Measurements from ENCODE around the gene RANBP3.

The RANBP3 gene

GRCh38 chr19:6023936-6024335 is 46.0 kb upstream of the RANBP3 start:
- H3K9me2 ChIP-seq (ENCODE audit: low read depth, low read length) = no peaks in the 10 kb centered on the region
- H3K9me3 ChIP-seq (ENCODE audit: low read length) = no peaks in the 10 kb centered on the region
- H3K27ac ChIP-seq (ENCODE audit: low read depth, low read length, poor library complexity, severe bottlenecking) = no peak overlapping the region
- no peaks in the 10 kb centered on the region for H3K79me2 ChIP-seq (ENCODE audit: insufficient read depth, low read length)
- H3K27me3 ChIP-seq (ENCODE audit: insufficient read depth, low read length) = no peaks in the 10 kb centered on the region; the same call in 1 of the 2 replicates
- H3F3A ChIP-seq (ENCODE audit: insufficient read depth, low read length) = no peaks in the 10 kb centered on the region
- H3K4me1 ChIP-seq (ENCODE audit: insufficient read depth, low read length, severe bottlenecking) = no peaks in the 10 kb centered on the region
- H4K20me1 ChIP-seq (ENCODE audit: insufficient read depth, low read length) = no peaks in the 10 kb centered on the region
- H2AFZ ChIP-seq (ENCODE audit: low read length) = no peak overlapping the region
- TF ChIP-seq EZH2 (IDR thresholded peaks at IDR 0.05; ENCODE audit: borderline replicate concordance, low read length) = no peak
- TF ChIP-seq, protein P1, sequence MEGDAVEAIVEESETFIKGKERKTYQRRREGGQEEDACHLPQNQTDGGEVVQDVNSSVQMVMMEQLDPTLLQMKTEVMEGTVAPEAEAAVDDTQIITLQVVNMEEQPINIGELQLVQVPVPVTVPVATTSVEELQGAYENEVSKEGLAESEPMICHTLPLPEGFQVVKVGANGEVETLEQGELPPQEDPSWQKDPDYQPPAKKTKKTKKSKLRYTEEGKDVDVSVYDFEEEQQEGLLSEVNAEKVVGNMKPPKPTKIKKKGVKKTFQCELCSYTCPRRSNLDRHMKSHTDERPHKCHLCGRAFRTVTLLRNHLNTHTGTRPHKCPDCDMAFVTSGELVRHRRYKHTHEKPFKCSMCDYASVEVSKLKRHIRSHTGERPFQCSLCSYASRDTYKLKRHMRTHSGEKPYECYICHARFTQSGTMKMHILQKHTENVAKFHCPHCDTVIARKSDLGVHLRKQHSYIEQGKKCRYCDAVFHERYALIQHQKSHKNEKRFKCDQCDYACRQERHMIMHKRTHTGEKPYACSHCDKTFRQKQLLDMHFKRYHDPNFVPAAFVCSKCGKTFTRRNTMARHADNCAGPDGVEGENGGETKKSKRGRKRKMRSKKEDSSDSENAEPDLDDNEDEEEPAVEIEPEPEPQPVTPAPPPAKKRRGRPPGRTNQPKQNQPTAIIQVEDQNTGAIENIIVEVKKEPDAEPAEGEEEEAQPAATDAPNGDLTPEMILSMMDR (IDR thresholded peaks at IDR 0.05; ENCODE audit: low read length) = no peak
- no peaks in the 10 kb centered on the region for H3K36me3 ChIP-seq (ENCODE audit: insufficient read depth, low read length)
- H3K9ac ChIP-seq (ENCODE audit: low read length) = no peak overlapping the region
- H3K4me3 ChIP-seq (ENCODE audit: low read depth, low read length, poor library complexity, severe bottlenecking) = no peak overlapping the region
- H3K4me2 ChIP-seq (ENCODE audit: low read length) = no peak overlapping the region

DNA sequence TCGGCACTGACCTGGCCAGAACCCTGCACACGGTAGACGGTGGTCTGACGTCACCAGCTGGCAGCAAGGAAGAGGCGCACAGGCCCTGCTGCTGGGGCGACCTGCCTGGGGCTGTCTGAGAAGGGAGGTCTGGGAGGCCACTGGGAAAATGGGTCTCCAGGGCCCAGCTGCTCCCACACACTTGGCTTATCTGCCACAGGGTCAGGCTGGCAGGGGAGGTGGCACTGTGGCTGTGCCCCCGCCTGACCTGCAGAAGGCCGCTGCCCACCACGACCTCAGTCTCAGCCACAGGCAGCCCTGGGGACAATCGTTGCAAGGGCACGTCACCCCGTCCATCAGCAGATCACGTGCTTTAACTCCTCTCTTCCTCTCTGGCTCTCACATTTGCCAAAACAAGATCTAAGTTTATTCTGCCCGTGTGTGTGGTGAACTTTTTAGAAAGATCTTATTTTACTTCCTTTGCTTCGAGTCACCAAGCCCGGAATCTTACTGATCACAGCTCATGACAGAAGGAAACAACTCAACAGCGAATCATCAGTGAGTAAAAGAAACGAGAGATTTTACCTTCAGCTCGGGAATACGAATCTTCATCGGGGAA is 45.2 kb upstream of the RANBP3 start:
- Histone ChIP-seq H3F3A (ENCODE audit: insufficient read depth, low read length) (no peaks in the 10 kb centered on the region), H3K27ac (ENCODE audit: low read depth, low read length, poor library complexity, severe bottlenecking) (no peak overlapping the region), H3K9me2 (ENCODE audit: low read depth, low read length) (no peaks in the 10 kb centered on the region), H3K9me3 (ENCODE audit: low read length) (no peaks in the 10 kb centered on the region), H3K36me3 (ENCODE audit: insufficient read depth, low read length) (no peaks in the 10 kb centered on the region), H3K27me3 (ENCODE audit: insufficient read depth, low read length) (no peaks in the 10 kb centered on the region; the same call in 1 of the 2 replicates), H2AFZ (ENCODE audit: low read length) (no peak overlapping the region), H3K4me3 (ENCODE audit: low read depth, low read length, poor library complexity, severe bottlenecking) (no peak overlapping the region), H3K4me1 (ENCODE audit: insufficient read depth, low read length, severe bottlenecking) (no peaks in the 10 kb centered on the region), H4K20me1 (ENCODE audit: insufficient read depth, low read length) (no peaks in the 10 kb centered on the region), H3K79me2 (ENCODE audit: insufficient read depth, low read length) (no peaks in the 10 kb centered on the region), H3K4me2 (ENCODE audit: low read length) (no peak overlapping the region), H3K9ac (ENCODE audit: low read length) (no peak overlapping the region)
- TF ChIP-seq, protein P1 (IDR thresholded peaks at IDR 0.05; ENCODE audit: low read length) = no peak
- TF ChIP-seq EZH2 (IDR thresholded peaks at IDR 0.05; ENCODE audit: borderline replicate concordance, low read length) = no peak

GRCh38 chr19:6022570-6023064 is 44.7 kb upstream of the RANBP3 start:
- Histone ChIP-seq H3K36me3 (ENCODE audit: insufficient read depth, low read length) (no peaks in the 10 kb centered on the region), H4K20me1 (ENCODE audit: insufficient read depth, low read length) (no peaks in the 10 kb centered on the region), H3K4me2 (ENCODE audit: low read length) (no peak overlapping the region), H3K27me3 (ENCODE audit: insufficient read depth, low read length) (no peaks in the 10 kb centered on the region), H3K9me3 (ENCODE audit: low read length) (no peaks in the 10 kb centered on the region), H3K4me1 (ENCODE audit: insufficient read depth, low read length, severe bottlenecking) (no peaks in the 10 kb centered on the region), H3K9me2 (ENCODE audit: low read depth, low read length) (no peaks in the 10 kb centered on the region), H3F3A (ENCODE audit: insufficient read depth, low read length) (no peaks in the 10 kb centered on the region), H3K9ac (ENCODE audit: low read length) (no peak overlapping the region), H2AFZ (ENCODE audit: low read length) (no peak overlapping the region), H3K27ac (ENCODE audit: low read depth, low read length, poor library complexity, severe bottlenecking) (no peak overlapping the region), H3K4me3 (ENCODE audit: low read depth, low read length, poor library complexity, severe bottlenecking) (no peak overlapping the region), H3K79me2 (ENCODE audit: insufficient read depth, low read length) (no peaks in the 10 kb centered on the region)
- TF ChIP-seq EZH2 (IDR thresholded peaks at IDR 0.05; ENCODE audit: borderline replicate concordance, low read length) = no peak
- TF ChIP-seq, protein P1 (IDR thresholded peaks at IDR 0.05; ENCODE audit: low read length) = no peak
